Measurements from ENCODE around the gene PBXIP1. TPM values are rescaled to one million over a fixed set of nuclear protein-coding genes. Genes with fewer than 3 reads are reported as not detected.
"Not testable (repeated sequence)": the region's sequence is repeated elsewhere in the genome, so short reads cannot be mapped to it uniquely, and the experiment has no call there.

PBXIP1 gene
- total and polyA plus RNA-seq, 9 donors, result 109 to 161 (median 148) TPM

DNA sequence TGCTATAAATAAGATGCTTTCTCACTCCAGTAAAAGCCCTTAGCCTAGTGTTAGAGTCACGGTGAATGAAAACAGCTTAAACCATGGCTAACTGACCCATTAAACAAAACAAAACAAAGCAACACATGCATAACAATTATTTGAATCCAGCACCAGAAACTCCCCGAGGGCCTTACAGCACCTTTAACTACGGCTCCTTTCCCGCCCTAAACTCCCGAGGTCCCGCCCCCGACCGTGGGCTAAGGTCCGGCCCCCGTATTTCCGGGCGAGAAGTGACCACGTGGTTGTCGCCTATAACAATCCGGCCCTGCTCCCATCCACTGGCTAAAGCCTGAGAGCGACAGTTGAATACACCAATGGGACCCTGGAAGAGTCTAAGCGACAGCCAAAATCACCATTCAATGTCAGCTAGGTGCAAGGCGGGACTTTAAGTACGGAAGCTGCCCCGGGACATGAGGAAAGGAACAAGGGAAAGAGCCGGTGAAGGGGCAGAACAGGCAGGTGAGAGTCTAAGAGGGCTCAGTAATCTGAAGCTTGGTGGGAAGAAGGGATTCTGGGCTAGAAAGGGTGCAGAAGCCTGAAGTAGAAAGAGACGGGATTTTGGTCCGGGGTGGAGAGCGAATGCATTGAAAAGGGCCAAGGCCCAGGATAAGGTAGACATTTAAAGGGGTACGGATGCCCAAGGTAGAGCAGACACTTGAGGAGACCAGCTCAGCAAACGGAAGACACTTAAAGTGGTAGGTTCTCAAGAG, 27.2 kb upstream of the PBXIP1 start, which contains the start of gene FLAD1:
TSS of gene FLAD1 (plus strand) at position 448 of the 752 bp plus-strand sequence. CDS start 351 bp downstream, outside the sequence.
- Histone ChIP-seq H3K27ac (ENCODE audit: low read length) (peak within 1 kb of the TSS; percentile 66), H3K4me3 (ENCODE audit: low read length) (peak within 1 kb of the TSS; percentile 62), H3K36me3 (ENCODE audit: control insufficient read depth, insufficient read depth, low read length) (peaks cover 23% of the 10 kb centered on the region), H3K27me3 (ENCODE audit: control insufficient read depth, insufficient read depth, low read length) (no peaks in the 10 kb centered on the region), H3K9me3 (replicated peaks; ENCODE audit: control insufficient read depth, low read depth, low read length) (no peaks in the 10 kb centered on the region), H3K4me1 (ENCODE audit: control insufficient read depth, insufficient read depth, low read length) (peaks cover 11% of the 10 kb centered on the region)
- under 1% methylated on average over 20 of the region's 26 CpGs for WGBS (ENCODE audit: insufficient coverage)
- DNase-seq, result peak; percentile 100

- WGBS (ENCODE audit: insufficient coverage), result no CpG with 5 or more reads among the region's 6 CpGs
- no peak overlapping the region for H3K27ac ChIP-seq (ENCODE audit: low read length)
Observed at GRCh38 chr1:154982341-154982740, 26.4 kb upstream of the PBXIP1 start.

DNA sequence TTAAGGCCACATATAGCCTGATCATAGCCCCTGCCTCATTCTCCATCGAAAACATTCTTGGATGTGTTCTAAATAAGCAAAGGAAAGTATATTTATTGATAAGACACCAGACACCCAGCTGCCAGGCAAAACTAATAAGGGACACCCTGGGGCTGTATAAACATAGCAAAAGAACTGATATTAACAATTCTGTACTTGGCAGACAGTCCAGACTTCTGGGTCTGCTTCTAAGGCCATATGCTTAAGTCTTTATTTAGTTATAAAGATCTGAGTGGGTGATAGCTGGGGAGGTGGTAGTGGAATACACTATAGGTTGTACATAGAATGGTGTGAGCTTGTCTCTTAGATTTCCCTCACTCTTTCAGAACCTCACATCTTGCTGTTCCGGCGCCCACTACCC, 22.5 kb upstream of the PBXIP1 start:
- Histone ChIP-seq H3K27ac (ENCODE audit: low read length) (no peak overlapping the region), H3K27me3 (ENCODE audit: control insufficient read depth, insufficient read depth, low read length) (no peaks in the 10 kb centered on the region), H3K36me3 (ENCODE audit: control insufficient read depth, insufficient read depth, low read length) (peaks cover 18% of the 10 kb centered on the region), H3K9me3 (replicated peaks; ENCODE audit: control insufficient read depth, low read depth, low read length) (no peaks in the 10 kb centered on the region), H3K4me3 (ENCODE audit: low read length) (no peak overlapping the region), H3K4me1 (ENCODE audit: control insufficient read depth, insufficient read depth, low read length) (peaks cover 11% of the 10 kb centered on the region)
- WGBS (ENCODE audit: insufficient coverage), result no CpG with 5 or more reads among the region's 3 CpGs
- DNase-seq, result no peak

More at GRCh38 chr1:154982341-154982740, 26.4 kb upstream of the PBXIP1 start:
- Histone ChIP-seq H3K9me3 (replicated peaks; ENCODE audit: control insufficient read depth, low read depth, low read length) (no peaks in the 10 kb centered on the region), H3K27me3 (ENCODE audit: control insufficient read depth, insufficient read depth, low read length) (no peaks in the 10 kb centered on the region), H3K4me3 (ENCODE audit: low read length) (peak overlapping the region; percentile 38), H3K4me1 (ENCODE audit: control insufficient read depth, insufficient read depth, low read length) (peaks cover 11% of the 10 kb centered on the region), H3K36me3 (ENCODE audit: control insufficient read depth, insufficient read depth, low read length) (peaks cover 21% of the 10 kb centered on the region)
- no peak for DNase-seq

DNA sequence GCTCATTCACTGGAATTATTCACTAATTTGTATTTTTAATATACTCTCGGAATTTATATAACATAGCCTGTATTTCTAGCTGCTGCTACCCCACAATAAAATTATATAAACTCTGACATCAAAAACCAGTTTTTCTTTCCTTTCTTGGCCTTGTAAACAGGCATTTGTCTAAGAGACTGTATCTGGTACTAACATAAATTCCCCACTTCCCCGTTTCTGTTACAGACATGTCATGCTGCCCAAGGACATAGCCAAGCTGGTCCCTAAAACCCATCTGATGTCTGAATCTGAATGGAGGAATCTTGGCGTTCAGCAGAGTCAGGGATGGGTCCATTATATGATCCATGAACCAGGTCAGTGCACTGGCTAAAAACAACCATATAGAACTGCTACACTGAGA, 21.9 kb upstream of the PBXIP1 start:
- Histone ChIP-seq H3K36me3 (ENCODE audit: control insufficient read depth, insufficient read depth, low read length) (peaks cover 18% of the 10 kb centered on the region), H3K4me1 (ENCODE audit: control insufficient read depth, insufficient read depth, low read length) (peaks cover 17% of the 10 kb centered on the region)
- WGBS (ENCODE audit: insufficient coverage), result no CpG with 5 or more reads among the region's 3 CpGs
- H3K4me3 ChIP-seq (ENCODE audit: low read length); H3K9me3 ChIP-seq (replicated peaks; ENCODE audit: control insufficient read depth, low read depth, low read length); H3K27ac ChIP-seq (ENCODE audit: low read length); DNase-seq; H3K27me3 ChIP-seq (ENCODE audit: control insufficient read depth, insufficient read depth, low read length): not testable (repeated sequence)

- 0% methylated on average over 2 of the region's 24 CpGs for WGBS (ENCODE audit: insufficient coverage)
Observed at GRCh38 chr1:154975409-154976059, 19.6 kb upstream of the PBXIP1 start.

GRCh38 chr1:154974808-154975408, 19.0 kb upstream of the PBXIP1 start:
- no peaks in the 10 kb centered on the region for H3K27me3 ChIP-seq (ENCODE audit: control insufficient read depth, insufficient read depth, low read length)
- H3K4me1 ChIP-seq (ENCODE audit: control insufficient read depth, insufficient read depth, low read length), result peaks cover 39% of the 10 kb centered on the region
- peak overlapping the region; percentile 79 for H3K4me3 ChIP-seq (ENCODE audit: low read length)
- WGBS (ENCODE audit: insufficient coverage), result under 1% methylated on average over 24 of the region's 30 CpGs
- peak overlapping the region; percentile 99 for H3K27ac ChIP-seq (ENCODE audit: low read length)
- H3K9me3 ChIP-seq (replicated peaks; ENCODE audit: control insufficient read depth, low read depth, low read length), result no peaks in the 10 kb centered on the region
- DNase-seq, result peak; percentile 99
- peaks cover 18% of the 10 kb centered on the region for H3K36me3 ChIP-seq (ENCODE audit: control insufficient read depth, insufficient read depth, low read length)

More at GRCh38 chr1:154975409-154976059, 19.6 kb upstream of the PBXIP1 start:
- peak overlapping the region; percentile 79 for H3K4me3 ChIP-seq (ENCODE audit: low read length)
- no peaks in the 10 kb centered on the region for H3K27me3 ChIP-seq (ENCODE audit: control insufficient read depth, insufficient read depth, low read length)
- no peaks in the 10 kb centered on the region for H3K9me3 ChIP-seq (replicated peaks; ENCODE audit: control insufficient read depth, low read depth, low read length)
- peak overlapping the region; percentile 99 for H3K27ac ChIP-seq (ENCODE audit: low read length)
- peak; percentile 80 for DNase-seq
- peaks cover 18% of the 10 kb centered on the region for H3K36me3 ChIP-seq (ENCODE audit: control insufficient read depth, insufficient read depth, low read length)
- peaks cover 32% of the 10 kb centered on the region for H3K4me1 ChIP-seq (ENCODE audit: control insufficient read depth, insufficient read depth, low read length)

GRCh38 chr1:154974102-154974807, 18.4 kb upstream of the PBXIP1 start, which contains the start of gene CKS1B:
Gene CKS1B (plus strand): TSS chr1:154974681. CDS start chr1:154974746, 65 bp downstream.
- WGBS (ENCODE audit: insufficient coverage), result under 1% methylated on average over 45 of the region's 47 CpGs
- no peaks in the 10 kb centered on the region for H3K9me3 ChIP-seq (replicated peaks; ENCODE audit: control insufficient read depth, low read depth, low read length)
- H3K36me3 ChIP-seq (ENCODE audit: control insufficient read depth, insufficient read depth, low read length), result peaks cover 15% of the 10 kb centered on the region
- H3K27me3 ChIP-seq (ENCODE audit: control insufficient read depth, insufficient read depth, low read length), result no peaks in the 10 kb centered on the region
- H3K4me1 ChIP-seq (ENCODE audit: control insufficient read depth, insufficient read depth, low read length), result peaks cover 43% of the 10 kb centered on the region
- H3K4me3 ChIP-seq (ENCODE audit: low read length), result peak within 1 kb of the TSS; percentile 79
- H3K27ac ChIP-seq (ENCODE audit: low read length), result peak within 1 kb of the TSS; percentile 100
- peak; percentile 100 for DNase-seq

- Histone ChIP-seq H3K36me3 (ENCODE audit: control insufficient read depth, insufficient read depth, low read length) (peaks cover 13% of the 10 kb centered on the region), H3K4me1 (ENCODE audit: control insufficient read depth, insufficient read depth, low read length) (peaks cover 51% of the 10 kb centered on the region), H3K27me3 (ENCODE audit: control insufficient read depth, insufficient read depth, low read length) (no peaks in the 10 kb centered on the region), H3K27ac (ENCODE audit: low read length) (peak overlapping the region; percentile 100), H3K4me3 (ENCODE audit: low read length) (peak overlapping the region; percentile 67), H3K9me3 (replicated peaks; ENCODE audit: control insufficient read depth, low read depth, low read length) (no peaks in the 10 kb centered on the region)
- peak; percentile 97 for DNase-seq
- WGBS (ENCODE audit: insufficient coverage), result under 1% methylated on average over 26 of the region's 37 CpGs
Observed at GRCh38 chr1:154973344-154974101, 17.6 kb upstream of the PBXIP1 start.

Measured in muscle of leg (tissue), 11 donors.